ENCODE data around the gene TCFL5. TPM values are rescaled to one million over a fixed set of nuclear protein-coding genes. Genes with fewer than 3 reads are reported as not detected.

TCFL5 gene
- total RNA-seq, 1 donor from 2014 or later, result 11.5 TPM

DNA sequence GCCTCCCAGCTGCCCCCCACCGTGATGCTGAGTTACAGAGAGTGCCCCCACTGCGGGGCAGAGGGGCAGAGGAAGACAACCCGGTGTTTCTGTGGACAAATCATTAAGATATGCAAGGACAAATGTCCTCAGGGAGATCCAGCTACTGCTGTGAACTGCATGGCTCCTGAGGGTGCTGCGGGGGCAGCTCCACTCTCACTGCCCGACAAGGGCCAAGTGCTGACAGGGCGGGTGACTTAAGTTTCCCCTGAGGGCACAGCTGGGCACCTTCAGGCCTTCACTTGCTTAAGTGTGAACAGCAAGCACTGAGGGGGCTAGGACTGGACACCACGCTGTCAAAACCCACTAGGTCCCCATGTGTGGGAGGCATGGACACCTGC, 26.2 kb upstream of the TCFL5 start:
- no peak overlapping the region for H3K4me3 ChIP-seq
- H3K4me1 ChIP-seq, result no peaks in the 10 kb centered on the region
- H3K9me3 ChIP-seq, result no peaks in the 10 kb centered on the region
- intact Hi-C loops (cut with DNase I), result no loop called here
- TF ChIP-seq, protein P1, sequence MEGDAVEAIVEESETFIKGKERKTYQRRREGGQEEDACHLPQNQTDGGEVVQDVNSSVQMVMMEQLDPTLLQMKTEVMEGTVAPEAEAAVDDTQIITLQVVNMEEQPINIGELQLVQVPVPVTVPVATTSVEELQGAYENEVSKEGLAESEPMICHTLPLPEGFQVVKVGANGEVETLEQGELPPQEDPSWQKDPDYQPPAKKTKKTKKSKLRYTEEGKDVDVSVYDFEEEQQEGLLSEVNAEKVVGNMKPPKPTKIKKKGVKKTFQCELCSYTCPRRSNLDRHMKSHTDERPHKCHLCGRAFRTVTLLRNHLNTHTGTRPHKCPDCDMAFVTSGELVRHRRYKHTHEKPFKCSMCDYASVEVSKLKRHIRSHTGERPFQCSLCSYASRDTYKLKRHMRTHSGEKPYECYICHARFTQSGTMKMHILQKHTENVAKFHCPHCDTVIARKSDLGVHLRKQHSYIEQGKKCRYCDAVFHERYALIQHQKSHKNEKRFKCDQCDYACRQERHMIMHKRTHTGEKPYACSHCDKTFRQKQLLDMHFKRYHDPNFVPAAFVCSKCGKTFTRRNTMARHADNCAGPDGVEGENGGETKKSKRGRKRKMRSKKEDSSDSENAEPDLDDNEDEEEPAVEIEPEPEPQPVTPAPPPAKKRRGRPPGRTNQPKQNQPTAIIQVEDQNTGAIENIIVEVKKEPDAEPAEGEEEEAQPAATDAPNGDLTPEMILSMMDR (IDR thresholded peaks at IDR 0.05), result no peak
- no peak for TF ChIP-seq POLR2AphosphoS5 (IDR thresholded peaks at IDR 0.05; ENCODE audit: insufficient read depth in 1 of 2, low read depth in 1 of 2)
- no peak for TF ChIP-seq POLR2A (IDR thresholded peaks at IDR 0.05)
- H3K27me3 ChIP-seq, result no peaks in the 10 kb centered on the region
- H3K27ac ChIP-seq, result no peak overlapping the region
- DNase-seq (ENCODE audit: extremely low spot score in 2 of 2), result no peak
- H3K36me3 ChIP-seq, result peaks cover 5 to 51% of the 10 kb centered on the region in 2 donors

GRCh38 chr20:62887152-62887859, 25.7 kb upstream of the TCFL5 start:
- intact Hi-C loops (cut with DNase I), result no loop called here
- no peaks in the 10 kb centered on the region for H3K9me3 ChIP-seq
- DNase-seq (ENCODE audit: extremely low spot score in 2 of 2), result no peak
- no peaks in the 10 kb centered on the region for H3K4me1 ChIP-seq
- H3K4me3 ChIP-seq, result no peak overlapping the region
- TF ChIP-seq POLR2A (IDR thresholded peaks at IDR 0.05) (no peak), POLR2AphosphoS5 (IDR thresholded peaks at IDR 0.05; ENCODE audit: insufficient read depth in 1 of 2, low read depth in 1 of 2) (peak in 1 of 2 donors; percentile 33)
- TF ChIP-seq, protein P1 (IDR thresholded peaks at IDR 0.05), result no peak
- H3K27me3 ChIP-seq, result no peaks in the 10 kb centered on the region
- peaks cover 5 to 46% of the 10 kb centered on the region in 2 donors for H3K36me3 ChIP-seq
- H3K27ac ChIP-seq, result no peak overlapping the region

GRCh38 chr20:62886709-62887058, 25.1 kb upstream of the TCFL5 start:
- H3K27ac ChIP-seq, result no peak overlapping the region
- intact Hi-C loops (cut with DNase I), result no loop called here
- H3K9me3 ChIP-seq, result no peaks in the 10 kb centered on the region
- no peaks in the 10 kb centered on the region for H3K4me1 ChIP-seq
- H3K36me3 ChIP-seq, result peaks cover 5 to 40% of the 10 kb centered on the region in 2 donors
- no peaks in the 10 kb centered on the region for H3K27me3 ChIP-seq
- H3K4me3 ChIP-seq, result no peak overlapping the region
- no peak for DNase-seq (ENCODE audit: extremely low spot score in 2 of 2)
- TF ChIP-seq POLR2AphosphoS5 (IDR thresholded peaks at IDR 0.05; ENCODE audit: insufficient read depth in 1 of 2, low read depth in 1 of 2) (no peak), POLR2A (IDR thresholded peaks at IDR 0.05) (no peak)
- TF ChIP-seq, protein P1 (IDR thresholded peaks at IDR 0.05), result no peak

DNA sequence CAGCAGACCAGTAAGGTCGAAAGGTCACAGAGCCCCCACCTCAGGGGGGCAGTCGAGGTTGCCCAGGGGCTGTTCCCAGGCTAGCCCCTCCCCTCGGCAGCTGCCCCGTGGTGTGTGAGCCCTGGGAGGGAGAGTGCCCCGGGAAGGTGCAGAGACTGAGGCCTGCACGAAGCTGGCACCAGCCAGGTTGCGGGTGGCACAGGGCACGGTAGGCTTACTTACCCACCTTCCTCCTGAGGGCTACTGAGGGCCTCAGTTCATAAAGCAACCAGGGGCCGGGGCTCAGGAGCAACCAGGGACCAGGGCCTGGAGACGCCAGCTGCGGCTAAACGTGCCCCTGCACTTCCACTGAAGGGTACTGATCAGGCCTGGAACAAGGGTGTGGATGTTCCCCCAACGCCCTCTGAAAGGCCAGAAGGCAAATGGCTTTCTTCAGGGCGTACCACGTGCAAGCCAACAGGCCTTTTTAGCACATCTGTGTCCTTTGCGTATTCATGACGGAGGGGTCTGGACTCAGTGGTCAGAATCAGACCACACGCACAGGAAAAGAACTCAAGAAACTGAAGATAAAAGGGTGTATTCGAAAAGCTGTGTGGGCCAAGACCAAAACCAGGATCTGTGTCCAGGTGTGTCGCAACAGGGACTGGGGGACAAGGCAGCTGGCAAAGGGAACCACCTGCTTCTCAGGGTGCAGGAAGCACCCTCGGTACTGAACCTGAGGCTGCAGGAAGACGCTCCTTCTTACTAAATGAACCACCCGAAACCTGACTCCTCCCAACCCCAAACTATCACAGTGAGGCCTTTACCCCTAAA, 24.5 kb upstream of the TCFL5 start:
- Histone ChIP-seq H3K4me1 (no peaks in the 10 kb centered on the region), H3K27me3 (no peaks in the 10 kb centered on the region), H3K4me3 (no peak overlapping the region), H3K36me3 (peaks cover 5 to 34% of the 10 kb centered on the region in 2 donors), H3K27ac (no peak overlapping the region), H3K9me3 (no peaks in the 10 kb centered on the region)
- intact Hi-C loops (cut with DNase I), result no loop called here
- TF ChIP-seq, protein P1 (IDR thresholded peaks at IDR 0.05), result no peak
- TF ChIP-seq POLR2AphosphoS5 (IDR thresholded peaks at IDR 0.05; ENCODE audit: insufficient read depth in 1 of 2, low read depth in 1 of 2), result no peak
- no peak for DNase-seq (ENCODE audit: extremely low spot score in 2 of 2)

All from vagina (tissue), 2 donors.